ENCODE data around the gene GMDS. TPM values are rescaled to one million over a fixed set of nuclear protein-coding genes. Genes with fewer than 3 reads are reported as not detected.

Gene GMDS
- total RNA-seq, 1 donor from 2014 or later = 27.0 TPM

DNA sequence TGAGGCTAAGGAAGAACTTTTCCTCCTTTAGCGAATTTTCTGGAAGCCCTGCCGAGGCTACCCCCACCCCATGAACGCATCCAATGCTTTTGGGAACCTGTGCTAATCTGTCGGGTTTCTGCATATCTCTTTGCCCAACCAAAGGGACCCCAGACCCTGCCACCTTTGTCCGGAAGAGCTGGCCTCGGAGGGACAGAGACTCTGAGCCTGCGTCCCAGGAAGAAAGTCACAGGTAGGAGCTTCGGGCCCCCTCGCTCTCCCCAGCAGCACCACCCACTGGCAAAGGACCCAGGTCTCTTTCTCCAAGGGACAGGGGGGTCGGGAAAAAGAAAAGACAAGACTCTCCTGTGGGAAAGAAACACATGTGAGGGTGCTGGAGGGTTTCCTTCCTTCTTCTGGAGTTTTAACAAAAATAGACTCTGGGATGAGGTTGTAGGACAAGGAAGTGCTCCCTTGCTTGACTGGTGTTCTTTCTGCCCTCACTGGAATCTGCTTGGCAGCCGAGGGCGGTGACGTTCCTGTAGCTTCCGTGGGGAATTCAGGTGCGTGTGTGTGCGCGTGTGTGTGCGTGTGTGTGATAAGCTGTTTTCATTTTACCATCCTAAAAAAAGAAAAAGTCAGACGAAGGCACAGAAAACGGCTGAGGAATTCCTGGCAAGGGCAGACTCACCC, 652.0 kb downstream of the GMDS start:
- TF ChIP-seq, protein P1, sequence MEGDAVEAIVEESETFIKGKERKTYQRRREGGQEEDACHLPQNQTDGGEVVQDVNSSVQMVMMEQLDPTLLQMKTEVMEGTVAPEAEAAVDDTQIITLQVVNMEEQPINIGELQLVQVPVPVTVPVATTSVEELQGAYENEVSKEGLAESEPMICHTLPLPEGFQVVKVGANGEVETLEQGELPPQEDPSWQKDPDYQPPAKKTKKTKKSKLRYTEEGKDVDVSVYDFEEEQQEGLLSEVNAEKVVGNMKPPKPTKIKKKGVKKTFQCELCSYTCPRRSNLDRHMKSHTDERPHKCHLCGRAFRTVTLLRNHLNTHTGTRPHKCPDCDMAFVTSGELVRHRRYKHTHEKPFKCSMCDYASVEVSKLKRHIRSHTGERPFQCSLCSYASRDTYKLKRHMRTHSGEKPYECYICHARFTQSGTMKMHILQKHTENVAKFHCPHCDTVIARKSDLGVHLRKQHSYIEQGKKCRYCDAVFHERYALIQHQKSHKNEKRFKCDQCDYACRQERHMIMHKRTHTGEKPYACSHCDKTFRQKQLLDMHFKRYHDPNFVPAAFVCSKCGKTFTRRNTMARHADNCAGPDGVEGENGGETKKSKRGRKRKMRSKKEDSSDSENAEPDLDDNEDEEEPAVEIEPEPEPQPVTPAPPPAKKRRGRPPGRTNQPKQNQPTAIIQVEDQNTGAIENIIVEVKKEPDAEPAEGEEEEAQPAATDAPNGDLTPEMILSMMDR (IDR thresholded peaks at IDR 0.05; ENCODE audit: insufficient read depth, low read length, poor library complexity, severe bottlenecking) = no peak
- Histone ChIP-seq H3K4me3 (ENCODE audit: low read depth, low read length) (no peak overlapping the region), H3K36me3 (ENCODE audit: control insufficient read depth, insufficient read depth, low read length) (no peaks in the 10 kb centered on the region), H3K27me3 (ENCODE audit: control insufficient read depth, insufficient read depth, low read length) (peaks cover 23% of the 10 kb centered on the region)
- no peak for DNase-seq (ENCODE audit: low read depth)

DNA sequence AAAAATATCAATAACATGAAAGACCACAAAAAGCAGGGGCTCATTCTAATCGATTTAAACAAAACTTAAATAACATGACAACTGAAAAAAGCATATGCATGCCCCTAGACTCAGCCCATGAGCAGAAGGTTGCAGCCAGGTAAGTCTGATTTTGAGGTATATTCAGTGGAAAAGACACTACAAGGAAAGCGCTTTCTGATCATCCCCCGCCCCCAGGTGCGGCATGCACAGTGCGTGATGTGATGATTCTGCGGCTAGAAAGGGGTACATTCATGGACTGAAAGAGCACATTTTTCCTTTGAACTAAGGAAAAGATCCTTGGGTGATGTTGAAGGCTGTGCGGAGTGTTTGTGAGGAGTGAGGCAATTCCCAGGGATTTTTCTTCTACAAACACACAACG, 652.6 kb downstream of the GMDS start:
- Histone ChIP-seq H3K4me3 (ENCODE audit: low read depth, low read length) (no peak overlapping the region), H3K36me3 (ENCODE audit: control insufficient read depth, insufficient read depth, low read length) (no peaks in the 10 kb centered on the region), H3K27me3 (ENCODE audit: control insufficient read depth, insufficient read depth, low read length) (peaks cover 23% of the 10 kb centered on the region)
- no peak for DNase-seq (ENCODE audit: low read depth)
- TF ChIP-seq, protein P1 (IDR thresholded peaks at IDR 0.05; ENCODE audit: insufficient read depth, low read length, poor library complexity, severe bottlenecking) = no peak

DNA sequence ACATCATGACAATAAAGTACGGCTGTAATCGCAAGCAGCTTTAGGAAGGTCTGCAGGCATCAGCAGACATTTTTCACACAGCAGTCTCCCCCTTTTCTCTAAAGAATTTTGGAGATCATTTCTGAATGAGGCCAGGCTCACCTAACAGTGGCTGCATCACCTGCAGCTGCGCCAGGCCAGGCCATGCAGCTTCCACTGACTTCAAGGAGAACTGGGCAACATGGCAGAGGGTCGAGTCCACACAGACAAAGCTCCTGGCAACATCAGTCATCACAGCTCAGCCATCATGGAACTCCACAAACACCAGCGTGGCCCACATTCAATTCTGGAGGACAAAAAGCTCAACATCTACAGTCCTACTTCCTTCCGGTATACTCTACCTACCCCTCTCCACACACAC, 653.5 kb downstream of the GMDS start:
- TF ChIP-seq, protein P1 (IDR thresholded peaks at IDR 0.05; ENCODE audit: insufficient read depth, low read length, poor library complexity, severe bottlenecking) = no peak
- DNase-seq (ENCODE audit: low read depth) = no peak
- H3K36me3 ChIP-seq (ENCODE audit: control insufficient read depth, insufficient read depth, low read length) = no peaks in the 10 kb centered on the region
- H3K27me3 ChIP-seq (ENCODE audit: control insufficient read depth, insufficient read depth, low read length) = peaks cover 23% of the 10 kb centered on the region
- no peak overlapping the region for H3K4me3 ChIP-seq (ENCODE audit: low read depth, low read length)

DNA sequence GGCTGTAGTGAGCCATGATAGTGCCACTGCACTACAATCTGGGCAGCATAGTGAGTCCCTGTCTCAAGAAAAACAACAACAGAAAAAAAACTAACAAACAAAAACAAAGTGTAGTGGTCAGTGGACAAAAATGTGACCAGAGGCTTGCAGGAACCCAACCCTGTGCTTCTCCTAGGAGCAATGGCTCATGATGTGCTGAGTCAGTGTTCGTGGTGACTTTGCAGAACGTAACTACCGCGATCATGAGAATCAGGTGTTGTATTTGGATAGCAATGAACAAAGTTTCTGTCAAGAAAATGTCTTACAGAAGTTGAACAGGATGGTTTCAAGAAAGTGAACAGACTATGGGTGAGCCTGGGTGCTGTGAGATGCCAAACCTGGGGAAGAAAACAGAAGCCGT, 654.2 kb downstream of the GMDS start:
- no peak for DNase-seq (ENCODE audit: low read depth)
- H3K36me3 ChIP-seq (ENCODE audit: control insufficient read depth, insufficient read depth, low read length) = no peaks in the 10 kb centered on the region
- TF ChIP-seq, protein P1 (IDR thresholded peaks at IDR 0.05; ENCODE audit: insufficient read depth, low read length, poor library complexity, severe bottlenecking) = no peak
- H3K27me3 ChIP-seq (ENCODE audit: control insufficient read depth, insufficient read depth, low read length) = peaks cover 23% of the 10 kb centered on the region
- no peak overlapping the region for H3K4me3 ChIP-seq (ENCODE audit: low read depth, low read length)

DNA sequence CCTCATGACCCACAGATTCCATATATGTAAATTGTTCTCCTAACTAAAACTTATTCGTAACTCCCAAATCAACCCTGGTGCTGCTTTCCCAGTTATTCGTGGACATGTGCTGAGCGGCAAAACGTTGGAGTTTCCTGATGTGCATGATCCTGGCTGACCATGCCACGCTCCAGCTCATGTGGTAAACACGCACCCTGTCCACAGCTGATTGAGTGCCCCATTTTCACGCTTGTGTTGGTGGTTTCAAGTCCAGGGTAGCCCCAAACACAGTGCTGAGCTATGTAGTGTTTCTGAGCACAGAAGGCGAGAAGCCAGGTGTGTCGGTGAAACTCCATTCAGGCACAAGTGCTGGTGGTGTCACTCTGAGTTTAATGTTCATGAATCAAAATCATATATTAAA, 654.8 kb downstream of the GMDS start:
- DNase-seq (ENCODE audit: low read depth) = no peak
- TF ChIP-seq, protein P1 (IDR thresholded peaks at IDR 0.05; ENCODE audit: insufficient read depth, low read length, poor library complexity, severe bottlenecking) = no peak
- peaks cover 23% of the 10 kb centered on the region for H3K27me3 ChIP-seq (ENCODE audit: control insufficient read depth, insufficient read depth, low read length)

DNA sequence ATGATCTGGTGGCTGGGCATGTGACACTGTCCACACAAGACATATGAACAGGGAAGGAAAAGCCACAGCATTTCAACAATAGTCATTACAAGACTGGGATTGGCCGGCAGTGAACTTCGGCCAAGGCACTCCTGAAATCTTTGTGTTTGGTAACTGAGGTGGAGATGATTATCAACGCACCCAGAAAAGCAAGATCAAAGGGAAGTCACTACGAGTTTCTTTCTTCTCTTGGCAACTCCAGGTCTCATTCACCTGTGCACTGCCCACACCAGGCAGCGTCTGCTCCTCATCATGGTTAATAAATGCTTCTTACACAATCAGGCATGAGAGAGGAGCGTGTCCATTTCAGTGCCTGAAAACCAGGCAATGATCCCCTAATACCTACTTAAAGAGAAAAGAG, 656.2 kb downstream of the GMDS start:
- TF ChIP-seq, protein P1 (IDR thresholded peaks at IDR 0.05; ENCODE audit: insufficient read depth, low read length, poor library complexity, severe bottlenecking) = no peak
- Histone ChIP-seq H3K36me3 (ENCODE audit: control insufficient read depth, insufficient read depth, low read length) (no peaks in the 10 kb centered on the region), H3K4me3 (ENCODE audit: low read depth, low read length) (no peak overlapping the region), H3K27me3 (ENCODE audit: control insufficient read depth, insufficient read depth, low read length) (peaks cover 13% of the 10 kb centered on the region)
- no peak for DNase-seq (ENCODE audit: low read depth)

More for the DNA sequence above, 654.8 kb downstream of the GMDS start:
- Histone ChIP-seq H3K36me3 (ENCODE audit: control insufficient read depth, insufficient read depth, low read length) (no peaks in the 10 kb centered on the region), H3K4me3 (ENCODE audit: low read depth, low read length) (no peak overlapping the region)

All from kidney epithelial cell (primary cell).